Raji (cell line): ENCODE results near the gene TUBB2B.
A peak's percentile ranks its signal among the peaks of the same experiment; 100 is the strongest.

Experiments used
- POLR2A ChIP-seq: IDR thresholded peaks from 2 replicates; pipeline ENCODE4 v1.6.1; 2011; ENCODE audit warnings: low read depth, low read length, control low read depth; ENCODE audit not compliant: insufficient read depth

Gene TUBB2B

DNA sequence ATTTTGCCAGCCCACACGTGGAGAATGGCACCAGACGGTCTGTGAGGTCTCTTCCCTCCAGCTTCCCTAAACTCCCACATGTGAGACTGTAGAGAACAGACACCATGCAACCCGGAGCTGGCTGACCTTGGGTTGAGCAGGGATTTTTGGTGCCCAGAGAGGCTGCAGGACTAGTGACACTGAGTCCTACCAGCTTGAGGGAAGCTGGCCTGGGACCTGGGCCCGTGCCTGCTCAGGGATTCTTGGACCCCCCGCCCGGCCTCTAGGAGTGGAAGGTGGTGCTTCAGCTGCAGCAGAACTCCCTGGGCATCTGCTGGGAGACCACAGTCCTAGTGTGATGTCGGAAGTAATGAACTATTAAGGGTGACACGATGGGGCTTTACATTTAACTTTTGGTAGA is 34.5 kb upstream of the TUBB2B start:
- TF ChIP-seq POLR2A: no peak

- no peak for TF ChIP-seq POLR2A
Observed at GRCh38 chr6:3261518-3261820, 34.0 kb upstream of the TUBB2B start.

DNA sequence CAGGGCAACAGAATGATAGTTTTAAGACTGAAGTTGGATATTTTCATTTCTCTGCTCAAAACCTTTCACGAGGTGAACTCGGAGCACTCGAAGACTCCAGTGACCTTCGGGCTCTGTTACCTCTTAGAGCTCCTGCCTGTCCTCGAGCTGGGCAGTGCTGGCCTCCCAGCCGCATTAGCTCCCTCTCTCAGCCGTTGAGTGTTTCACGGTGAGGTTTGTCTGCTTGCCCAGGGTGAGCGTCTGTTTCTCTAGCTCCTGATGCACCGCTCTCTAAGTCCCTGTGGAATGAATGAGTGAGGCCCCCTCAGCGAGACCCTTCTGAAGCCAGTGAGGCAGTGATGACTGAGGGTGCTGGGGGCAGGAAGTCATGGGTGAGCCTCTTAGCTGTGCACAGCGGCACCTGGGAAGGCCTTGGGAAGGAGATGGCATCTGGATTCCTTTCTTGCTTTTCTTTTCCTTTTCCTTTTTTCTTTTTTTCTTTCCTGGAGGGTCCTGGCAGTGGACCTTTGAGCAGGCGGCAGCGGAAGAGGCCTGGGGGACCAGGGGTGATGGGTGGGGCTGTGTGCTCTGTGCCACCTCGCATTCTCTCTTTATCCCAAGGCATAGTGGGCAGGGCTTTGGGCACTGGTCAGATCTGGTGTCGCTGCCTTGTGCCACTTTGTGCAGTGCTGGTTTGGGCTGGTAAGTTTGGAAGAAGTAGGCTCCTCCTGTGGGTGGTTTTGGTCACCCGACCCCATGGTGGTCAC is 33.5 kb upstream of the TUBB2B start:
- TF ChIP-seq POLR2A: no peak

DNA sequence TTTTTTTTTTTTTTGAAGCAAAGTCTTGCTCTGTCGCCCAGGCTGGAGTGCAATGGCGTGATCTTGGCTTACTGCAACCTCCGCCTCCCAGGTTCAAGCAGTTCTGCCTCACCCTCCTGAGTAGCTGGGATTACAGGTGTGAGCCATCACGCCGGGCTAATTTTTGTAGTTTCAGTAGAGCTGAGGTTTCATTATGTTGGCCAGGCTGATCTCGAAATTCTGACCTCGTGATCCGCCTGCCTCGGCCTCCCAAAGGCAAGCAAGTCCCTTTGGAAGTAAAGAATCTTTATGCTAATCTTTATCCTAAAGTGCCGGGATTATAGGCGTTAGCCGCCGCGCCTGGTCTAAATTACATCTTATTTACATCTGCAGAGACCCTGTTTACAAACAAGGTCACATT is 32.8 kb upstream of the TUBB2B start:
- TF ChIP-seq POLR2A: no peak

GRCh38 chr6:3259491-3259958 is 32.1 kb upstream of the TUBB2B start:
- TF ChIP-seq POLR2A: peak; percentile 41

DNA sequence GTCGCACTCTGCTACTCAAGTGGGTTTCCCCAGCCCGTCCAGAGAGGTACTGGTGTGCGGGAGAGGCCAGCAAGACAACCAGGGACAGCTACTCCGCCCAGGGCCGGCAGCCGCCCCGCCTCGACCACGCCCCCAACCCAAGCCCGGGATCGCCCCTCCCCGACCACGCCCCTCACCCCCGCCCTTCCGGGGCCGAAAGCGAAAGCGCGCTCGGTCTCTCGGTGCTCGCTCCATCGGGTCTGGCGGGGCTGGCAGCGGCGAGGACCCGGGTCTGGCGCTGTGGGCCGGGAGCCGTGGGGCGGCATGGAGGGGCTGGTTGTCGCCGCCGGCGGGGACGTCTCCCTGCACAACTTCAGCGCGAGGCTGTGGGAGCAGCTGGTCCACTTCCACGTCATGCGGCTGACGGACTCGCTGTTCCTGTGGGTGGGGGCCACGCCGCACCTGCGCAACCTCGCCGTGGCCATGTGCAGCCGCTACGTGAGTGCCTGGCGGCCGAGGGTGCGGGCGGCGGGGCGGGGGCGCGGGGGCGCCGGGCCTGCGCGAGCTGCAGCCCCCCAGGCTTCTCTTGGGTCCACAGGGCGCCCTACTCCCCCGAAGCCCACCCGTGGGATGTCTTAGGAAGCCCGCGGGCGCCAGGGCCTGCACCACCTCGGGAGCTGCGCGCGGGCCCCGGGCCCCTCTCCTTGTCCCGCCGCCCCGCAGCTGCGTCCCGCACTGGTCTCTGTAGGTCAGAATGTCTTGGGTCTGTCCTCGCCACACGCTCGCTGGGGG is 31.5 kb upstream of the TUBB2B start, which contains the start of gene PSMG4:
Gene PSMG4 (plus strand): TSS at position 228 of the 771 bp plus-strand sequence. CDS start 76 bp downstream, at position 304.
- peak; percentile 84 for TF ChIP-seq POLR2A

DNA sequence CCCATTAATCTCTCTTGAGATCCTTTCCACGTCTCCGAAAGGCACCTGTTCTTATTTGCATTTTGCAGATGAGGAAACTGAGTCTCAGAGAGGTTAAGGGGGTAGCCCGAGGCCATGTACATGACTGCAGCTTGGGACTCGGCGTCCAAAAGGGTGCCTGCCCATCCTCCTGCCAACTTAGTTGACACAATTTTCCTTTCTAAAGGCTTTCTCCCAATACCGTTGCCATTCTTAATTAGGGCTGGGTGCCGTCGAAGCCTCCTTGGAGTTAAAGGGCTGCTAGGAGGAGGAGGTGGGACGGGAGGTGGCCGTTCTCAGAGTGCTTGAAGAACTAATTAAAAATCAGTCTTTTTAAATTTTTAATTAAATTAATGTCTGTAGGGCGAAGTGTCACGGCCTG is 30.7 kb upstream of the TUBB2B start:
- TF ChIP-seq POLR2A: no peak

DNA sequence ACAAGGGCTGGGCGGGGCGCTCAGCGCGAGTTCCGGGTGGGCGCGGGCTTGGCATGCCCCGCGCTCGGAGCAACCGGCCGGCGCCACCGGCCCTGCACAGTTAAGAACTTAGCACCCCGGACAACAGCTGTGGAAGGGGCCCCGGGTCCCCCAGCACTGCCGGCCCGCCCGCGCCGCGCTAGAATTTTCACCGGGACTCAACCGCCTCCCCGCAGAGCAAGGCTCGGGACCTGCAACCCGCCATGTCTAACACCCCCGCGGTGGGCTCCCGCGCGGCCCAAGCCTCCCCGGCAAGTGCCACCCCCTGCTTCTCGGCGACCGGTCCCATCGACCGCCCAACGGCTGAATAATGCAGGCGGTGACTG is 26.1 kb upstream of the TUBB2B start:
- TF ChIP-seq POLR2A: no peak

GRCh38 chr6:3252861-3253596 is 25.6 kb upstream of the TUBB2B start:
- TF ChIP-seq POLR2A: no peak

DNA sequence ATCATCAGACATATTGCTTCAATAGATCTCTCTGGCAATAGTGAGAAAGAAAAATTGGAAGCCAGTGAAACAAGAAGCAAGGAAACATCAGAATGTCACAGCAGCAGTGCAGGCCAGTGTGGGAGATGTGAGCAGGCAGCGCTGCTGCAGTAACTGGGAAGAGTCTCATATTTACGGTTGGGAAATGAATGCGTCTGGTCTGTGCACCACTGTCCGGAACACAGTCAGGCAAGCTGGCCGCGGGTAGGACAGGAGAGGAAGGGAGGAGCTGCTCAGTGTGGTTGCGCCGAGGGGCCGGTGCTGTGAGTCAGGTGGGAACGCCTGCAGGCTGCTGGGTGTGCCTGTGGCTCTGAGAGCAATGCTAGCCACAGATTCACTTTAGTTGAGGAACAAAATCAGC is 24.9 kb upstream of the TUBB2B start:
- TF ChIP-seq POLR2A: no peak

GRCh38 chr6:3251462-3252314 is 24.2 kb upstream of the TUBB2B start:
- TF ChIP-seq POLR2A: no peak

DNA sequence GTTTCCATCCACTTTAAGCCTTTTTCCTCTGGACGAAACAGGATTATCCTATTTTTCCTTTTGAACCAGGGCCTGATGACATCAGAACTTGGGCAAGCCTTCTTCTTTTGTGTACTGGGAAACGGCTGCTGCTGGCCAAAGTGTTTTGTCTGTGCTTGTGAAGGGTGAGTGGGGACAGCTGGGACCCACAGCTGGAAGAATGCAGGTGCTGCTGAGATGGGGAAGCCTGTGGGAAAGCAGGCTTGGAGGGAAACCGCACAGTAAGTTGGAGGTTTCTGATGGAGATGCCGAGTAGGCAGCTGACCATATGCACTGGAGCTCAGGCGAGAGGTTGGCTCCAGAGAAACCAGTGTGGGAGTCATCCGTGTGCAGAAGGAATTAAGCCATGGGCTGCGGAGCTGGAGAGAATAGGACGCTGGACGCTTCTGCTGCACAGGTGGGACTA is 22.8 kb upstream of the TUBB2B start:
- no peak for TF ChIP-seq POLR2A

DNA sequence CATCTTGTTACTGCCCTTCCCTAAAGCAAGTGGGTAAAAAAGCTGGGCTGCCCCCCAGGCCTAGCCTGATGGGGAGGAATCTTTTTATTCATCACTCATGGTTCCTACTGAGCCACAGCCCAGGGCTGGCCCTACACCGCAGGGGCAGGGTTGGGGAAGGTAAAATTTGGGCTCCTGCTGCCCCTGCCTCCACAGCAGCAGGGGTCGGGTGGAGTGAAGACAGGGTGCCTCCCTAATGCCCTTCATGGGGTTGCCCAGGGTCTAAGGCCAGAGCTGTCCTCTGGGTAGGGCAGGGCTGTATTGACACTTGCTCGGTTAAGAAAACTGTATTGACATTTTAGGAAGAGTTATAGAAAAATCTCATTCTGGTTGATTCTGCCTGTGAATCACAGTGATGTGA is 22.4 kb upstream of the TUBB2B start:
- TF ChIP-seq POLR2A: no peak

GRCh38 chr6:3247255-3248146 is 20.0 kb upstream of the TUBB2B start:
- TF ChIP-seq POLR2A: no peak
